Uterus (tissue), 4 donors: ENCODE measurements around the gene FAM174B. TPM values are rescaled to one million over a fixed set of nuclear protein-coding genes. Genes with fewer than 3 reads are reported as not detected.

Experiments used
- DNase-seq, 2 donors: peaks; one replicate each; pipeline ENCODE4 v3.0.0-alpha.2; 2019 to 2020
- H3K27ac ChIP-seq, 2 donors: fragments of 200-600 bp; sonication (generic); 1 replicate in 1 of 2; 2 replicates in 1 of 2; pipeline ENCODE4 v1.5.1; 2016 to 2018
- H3K27me3 ChIP-seq, 2 donors: fragments of 200-600 bp; sonication (generic); one replicate each; pipeline ENCODE4 v1.5.1; 2018 to 2019; ENCODE audit warnings: control low read depth in 1 of 2
- H3K36me3 ChIP-seq, 2 donors: fragments of 200-600 bp; sonication (generic); one replicate each; pipeline ENCODE4 v1.5.1; 2019; ENCODE audit warnings: control low read depth in 1 of 2
- H3K4me1 ChIP-seq, 2 donors: fragments of 200-600 bp; sonication (generic); one replicate each; pipeline ENCODE4 v1.5.1; 2018 to 2019; ENCODE audit warnings: control low read depth in 1 of 2
- H3K4me3 ChIP-seq, 2 donors: fragments of 200-600 bp; sonication (generic); 1 replicate in 1 of 2; 2 replicates in 1 of 2; pipeline ENCODE4 v1.5.1; 2018 to 2019; ENCODE audit warnings: mild to moderate bottlenecking in 1 of 2
- H3K9me3 ChIP-seq, 2 donors: fragments of 200-600 bp; sonication (generic); one replicate each; pipeline ENCODE4 v1.5.1; 2019; ENCODE audit warnings: control low read depth in 1 of 2
- POLR2A ChIP-seq, 2 donors: fragments of 450-650 bp; IDR thresholded peaks; one replicate each; pipeline ENCODE4 v1.6.1; 2016; ENCODE audit warnings: antibody characterized with exemption in 2 of 2, mild to moderate bottlenecking in 1 of 2, moderate library complexity in 1 of 2
- intact Hi-C: fragments of 100-400 bp; cut with DNase I; formaldehyde crosslinking; loops from one replicate; pipeline ENCODE4 v1.15.1; 2023; ENCODE audit warnings: low total_unique reads
- total RNA-seq, 4 donors: library from RNA; depleted of rRNA in 3 of 4; stranded (reverse); fragments of >200 nt in 3 of 4; gene quantifications; one replicate each; pipeline versions ENCODE4 v1.1.0 to v1.2.4, GENCODE V29; 2014 to 2023
- TF ChIP-seq, protein P1 (sequence below), 4 experiments: fragments of 200-600 bp in 2 of 4; fragments of 450-650 bp in 2 of 4; sonication (generic) in 2 of 4; IDR thresholded peaks; one replicate each; pipeline ENCODE4 v1.5.1; 2016 to 2019; ENCODE audit warnings: antibody characterized with exemption in 4 of 4, mild to moderate bottlenecking in 2 of 4, moderate library complexity in 1 of 4
- donor health status: DM: yes; HTN: yes; CAD: no.

Gene FAM174B
- total RNA-seq, 4 donors from 2014 or later, result 0.51 to 41.8 (median 5.5) TPM

DNA sequence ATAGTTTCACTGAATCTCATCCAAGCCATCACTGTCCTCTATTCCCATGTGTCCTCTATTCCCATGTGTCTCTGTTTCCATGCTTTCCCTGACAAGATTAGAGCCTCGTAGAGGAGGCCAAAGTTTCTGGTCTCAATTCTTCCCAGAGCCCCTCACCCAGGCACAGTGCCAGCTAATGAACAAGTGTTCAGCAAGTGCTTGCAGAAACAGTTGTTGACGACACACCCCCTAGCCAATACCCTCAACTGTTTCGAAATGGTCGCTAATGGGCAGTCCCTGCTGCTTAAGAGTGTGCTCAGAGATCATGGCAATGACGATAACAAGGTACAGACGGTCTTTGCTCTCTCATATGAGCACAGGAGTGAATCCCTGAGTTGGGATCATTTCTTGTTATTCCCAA, 73.4 kb downstream of the FAM174B start:
- TF ChIP-seq, protein P1, sequence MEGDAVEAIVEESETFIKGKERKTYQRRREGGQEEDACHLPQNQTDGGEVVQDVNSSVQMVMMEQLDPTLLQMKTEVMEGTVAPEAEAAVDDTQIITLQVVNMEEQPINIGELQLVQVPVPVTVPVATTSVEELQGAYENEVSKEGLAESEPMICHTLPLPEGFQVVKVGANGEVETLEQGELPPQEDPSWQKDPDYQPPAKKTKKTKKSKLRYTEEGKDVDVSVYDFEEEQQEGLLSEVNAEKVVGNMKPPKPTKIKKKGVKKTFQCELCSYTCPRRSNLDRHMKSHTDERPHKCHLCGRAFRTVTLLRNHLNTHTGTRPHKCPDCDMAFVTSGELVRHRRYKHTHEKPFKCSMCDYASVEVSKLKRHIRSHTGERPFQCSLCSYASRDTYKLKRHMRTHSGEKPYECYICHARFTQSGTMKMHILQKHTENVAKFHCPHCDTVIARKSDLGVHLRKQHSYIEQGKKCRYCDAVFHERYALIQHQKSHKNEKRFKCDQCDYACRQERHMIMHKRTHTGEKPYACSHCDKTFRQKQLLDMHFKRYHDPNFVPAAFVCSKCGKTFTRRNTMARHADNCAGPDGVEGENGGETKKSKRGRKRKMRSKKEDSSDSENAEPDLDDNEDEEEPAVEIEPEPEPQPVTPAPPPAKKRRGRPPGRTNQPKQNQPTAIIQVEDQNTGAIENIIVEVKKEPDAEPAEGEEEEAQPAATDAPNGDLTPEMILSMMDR (IDR thresholded peaks at IDR 0.05), result no peak
- TF ChIP-seq POLR2A (IDR thresholded peaks at IDR 0.05), result no peak
- Histone ChIP-seq H3K27me3 (no peaks in the 10 kb centered on the region), H3K9me3 (no peaks in the 10 kb centered on the region), H3K4me1 (no peaks in the 10 kb centered on the region), H3K27ac (no peak overlapping the region), H3K36me3 (no peaks in the 10 kb centered on the region), H3K4me3 (no peak overlapping the region)
- intact Hi-C loops, result no loop called here
- DNase-seq, result no peak

DNA sequence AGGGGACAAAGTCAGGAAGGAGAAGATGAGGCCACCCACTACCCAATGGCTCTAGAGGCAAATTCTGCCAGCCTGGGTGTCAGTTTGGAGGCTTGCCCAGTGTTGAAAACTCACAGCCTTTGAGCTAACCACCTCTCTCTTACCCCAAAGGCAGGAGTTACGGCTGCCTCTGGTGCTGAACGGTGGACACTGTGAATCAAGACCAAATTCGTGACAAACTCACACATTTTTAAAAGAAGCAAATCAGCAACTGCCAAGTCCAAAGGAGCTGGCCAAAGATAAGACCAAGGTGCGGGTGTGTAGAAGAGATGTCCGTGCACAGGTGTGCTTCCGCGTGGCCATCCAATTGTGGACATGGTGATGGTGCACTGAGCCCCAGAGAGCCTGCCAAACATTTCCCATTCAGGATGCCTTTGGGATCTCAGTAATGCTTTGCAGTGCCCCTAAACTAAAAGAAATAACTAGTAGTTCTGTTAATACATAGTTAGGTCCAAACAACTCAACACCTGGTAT, 74.6 kb downstream of the FAM174B start:
- H3K4me1 ChIP-seq, result no peaks in the 10 kb centered on the region
- DNase-seq, result no peak
- no peaks in the 10 kb centered on the region for H3K9me3 ChIP-seq
- TF ChIP-seq POLR2A (IDR thresholded peaks at IDR 0.05), result no peak
- TF ChIP-seq, protein P1 (IDR thresholded peaks at IDR 0.05), result no peak
- no peaks in the 10 kb centered on the region for H3K27me3 ChIP-seq
- no peaks in the 10 kb centered on the region for H3K36me3 ChIP-seq
- H3K27ac ChIP-seq, result no peak overlapping the region
- intact Hi-C loops, result no loop called here
- H3K4me3 ChIP-seq, result no peak overlapping the region

DNA sequence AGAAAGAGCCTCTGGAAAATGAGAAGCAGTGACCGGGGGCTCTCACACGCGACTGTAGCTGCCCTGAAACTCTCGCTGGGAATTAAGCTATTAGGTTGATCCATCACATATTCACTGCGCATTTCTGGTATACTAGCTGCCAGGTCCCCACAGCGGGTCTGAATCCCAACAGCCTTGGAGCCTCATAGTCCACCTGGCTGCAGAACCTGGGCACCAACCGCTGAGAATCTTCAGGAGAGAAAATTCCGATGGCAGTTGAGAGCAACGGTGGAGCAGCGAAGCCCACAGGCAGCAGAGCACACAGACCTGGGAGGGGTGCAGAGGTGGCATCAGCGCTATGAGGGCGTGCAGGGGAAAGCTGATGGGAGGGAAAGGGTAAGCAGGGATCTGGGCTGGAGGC, 75.1 kb downstream of the FAM174B start:
- TF ChIP-seq, protein P1 (IDR thresholded peaks at IDR 0.05), result no peak
- no peak for TF ChIP-seq POLR2A (IDR thresholded peaks at IDR 0.05)
- no peaks in the 10 kb centered on the region for H3K27me3 ChIP-seq
- H3K4me3 ChIP-seq, result no peak overlapping the region
- DNase-seq, result no peak
- H3K9me3 ChIP-seq, result no peaks in the 10 kb centered on the region
- intact Hi-C loops, result no loop called here
- H3K36me3 ChIP-seq, result no peaks in the 10 kb centered on the region
- H3K27ac ChIP-seq, result no peak overlapping the region
- H3K4me1 ChIP-seq, result no peaks in the 10 kb centered on the region

DNA sequence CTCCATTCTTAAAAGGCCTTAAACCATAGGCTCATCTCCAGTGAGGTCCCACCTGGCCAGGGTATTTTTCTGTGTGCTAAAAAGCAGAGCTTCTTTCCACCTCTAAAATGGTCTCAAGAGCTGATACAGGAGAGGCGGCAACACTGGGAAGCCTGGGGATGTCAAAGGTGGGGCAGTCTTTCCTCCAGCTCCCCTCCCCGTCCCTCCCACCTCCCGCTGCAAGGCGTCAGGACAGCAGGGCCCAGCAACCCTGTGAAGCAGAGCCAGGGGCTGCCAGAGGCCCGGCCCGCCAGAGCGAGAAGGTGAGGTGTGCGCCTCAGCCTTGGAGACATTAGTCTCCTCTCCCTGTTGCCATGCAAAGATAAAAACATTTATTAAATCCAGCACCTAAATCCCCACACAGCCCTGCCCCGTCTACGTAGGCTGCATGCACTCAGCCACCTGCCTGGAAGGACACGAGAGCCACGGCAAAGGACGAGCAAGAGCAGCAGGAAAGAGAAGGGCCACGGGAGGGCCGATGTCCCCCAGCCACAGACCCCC, 75.6 kb downstream of the FAM174B start:
- TF ChIP-seq POLR2A (IDR thresholded peaks at IDR 0.05), result no peak
- Histone ChIP-seq H3K4me3 (no peak overlapping the region), H3K36me3 (no peaks in the 10 kb centered on the region), H3K27ac (no peak overlapping the region), H3K9me3 (no peaks in the 10 kb centered on the region), H3K4me1 (no peaks in the 10 kb centered on the region), H3K27me3 (no peaks in the 10 kb centered on the region)
- intact Hi-C loops, result no loop called here
- DNase-seq, result no peak

DNA sequence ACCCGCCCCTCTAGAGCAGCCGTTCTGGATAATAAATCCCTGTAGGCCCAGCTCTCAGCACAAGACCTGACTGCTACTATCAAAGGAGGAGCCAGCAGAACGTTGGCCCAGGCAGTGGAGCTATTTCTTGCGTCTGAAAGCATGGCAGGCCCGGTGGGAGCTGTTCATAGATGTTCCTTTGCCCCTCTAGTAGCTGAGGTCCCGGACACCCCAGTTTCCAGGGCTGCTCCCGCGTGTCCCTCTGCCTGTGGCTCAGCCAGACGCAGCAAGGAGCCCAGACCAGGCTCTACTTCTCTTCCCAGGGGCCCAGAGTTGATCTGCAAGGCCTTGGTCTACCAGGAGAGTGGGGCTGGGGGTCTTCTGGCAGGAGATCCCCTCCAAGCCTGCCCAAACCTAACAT, 76.1 kb downstream of the FAM174B start:
- no peaks in the 10 kb centered on the region for H3K27me3 ChIP-seq
- H3K36me3 ChIP-seq, result no peaks in the 10 kb centered on the region
- no peak overlapping the region for H3K27ac ChIP-seq
- no peak for DNase-seq
- TF ChIP-seq, protein P1 (IDR thresholded peaks at IDR 0.05), result no peak
- TF ChIP-seq POLR2A (IDR thresholded peaks at IDR 0.05), result no peak
- intact Hi-C loops, result no loop called here
- H3K4me1 ChIP-seq, result no peaks in the 10 kb centered on the region
- H3K4me3 ChIP-seq, result no peak overlapping the region
- H3K9me3 ChIP-seq, result no peaks in the 10 kb centered on the region
